PFSK-1 (cell line): ENCODE measurements around the gene MCOLN1.

ENCODE experiments used
- FOXP2 ChIP-seq: optimal IDR thresholded peaks from 2 replicates; pipeline ENCODE3; 2011; ENCODE audit warnings: borderline replicate concordance, control low read depth, inconsistent platforms; ENCODE audit not compliant: insufficient read depth; ENCODE audit errors: extremely low read length, extremely low read depth
- POLR2AphosphoS5 ChIP-seq: IDR thresholded peaks from 2 replicates; pipeline ENCODE4 v1.6.1; 2012; ENCODE audit warnings: low read depth, mild to moderate bottlenecking, control low read depth, low read length, moderate library complexity
- SIN3A ChIP-seq: IDR thresholded peaks from 2 replicates; pipeline ENCODE4 v1.6.1; 2012; ENCODE audit warnings: mild to moderate bottlenecking, low read length, moderate library complexity, borderline replicate concordance; ENCODE audit not compliant: insufficient read depth
- TAF1 ChIP-seq: IDR thresholded peaks from 2 replicates; pipeline ENCODE4 v1.6.1; 2012; ENCODE audit warnings: low read length, control low read depth, borderline replicate concordance; ENCODE audit not compliant: insufficient read depth
- TF ChIP-seq, protein P1 (sequence below), 2 experiments: IDR thresholded peaks; 2 replicates each; pipeline versions ENCODE4 v1.6.1 to v1.8.0; 2011 to 2012; ENCODE audit warnings: low read depth in 2 of 2, low read length in 2 of 2, control low read depth in 1 of 2, inconsistent platforms in 1 of 2, mild to moderate bottlenecking in 1 of 2, moderate library complexity in 1 of 2; ENCODE audit not compliant: insufficient read depth in 1 of 2

Gene MCOLN1

DNA sequence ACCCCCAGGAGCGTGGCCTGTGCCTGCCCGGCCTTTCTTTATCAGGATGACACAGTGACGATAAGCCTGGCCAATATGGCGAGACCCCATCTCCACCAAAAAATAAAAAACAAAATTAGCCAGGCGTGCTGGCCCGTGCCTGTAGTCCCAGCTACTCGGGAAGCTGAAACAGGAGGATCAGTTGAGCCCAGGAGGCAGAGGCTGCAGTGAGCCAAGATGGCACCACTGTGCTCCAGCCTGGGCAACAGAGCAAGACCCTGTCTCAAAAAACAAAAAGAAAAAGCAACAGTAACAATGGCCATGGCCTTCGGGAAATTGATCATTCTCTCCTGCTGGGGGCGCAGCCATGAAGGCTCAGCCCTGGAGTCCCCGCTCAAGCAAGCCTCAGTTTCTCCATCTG, 44.7 kb upstream of the MCOLN1 start:
- TF ChIP-seq TAF1 = no peak
- TF ChIP-seq, protein P1, sequence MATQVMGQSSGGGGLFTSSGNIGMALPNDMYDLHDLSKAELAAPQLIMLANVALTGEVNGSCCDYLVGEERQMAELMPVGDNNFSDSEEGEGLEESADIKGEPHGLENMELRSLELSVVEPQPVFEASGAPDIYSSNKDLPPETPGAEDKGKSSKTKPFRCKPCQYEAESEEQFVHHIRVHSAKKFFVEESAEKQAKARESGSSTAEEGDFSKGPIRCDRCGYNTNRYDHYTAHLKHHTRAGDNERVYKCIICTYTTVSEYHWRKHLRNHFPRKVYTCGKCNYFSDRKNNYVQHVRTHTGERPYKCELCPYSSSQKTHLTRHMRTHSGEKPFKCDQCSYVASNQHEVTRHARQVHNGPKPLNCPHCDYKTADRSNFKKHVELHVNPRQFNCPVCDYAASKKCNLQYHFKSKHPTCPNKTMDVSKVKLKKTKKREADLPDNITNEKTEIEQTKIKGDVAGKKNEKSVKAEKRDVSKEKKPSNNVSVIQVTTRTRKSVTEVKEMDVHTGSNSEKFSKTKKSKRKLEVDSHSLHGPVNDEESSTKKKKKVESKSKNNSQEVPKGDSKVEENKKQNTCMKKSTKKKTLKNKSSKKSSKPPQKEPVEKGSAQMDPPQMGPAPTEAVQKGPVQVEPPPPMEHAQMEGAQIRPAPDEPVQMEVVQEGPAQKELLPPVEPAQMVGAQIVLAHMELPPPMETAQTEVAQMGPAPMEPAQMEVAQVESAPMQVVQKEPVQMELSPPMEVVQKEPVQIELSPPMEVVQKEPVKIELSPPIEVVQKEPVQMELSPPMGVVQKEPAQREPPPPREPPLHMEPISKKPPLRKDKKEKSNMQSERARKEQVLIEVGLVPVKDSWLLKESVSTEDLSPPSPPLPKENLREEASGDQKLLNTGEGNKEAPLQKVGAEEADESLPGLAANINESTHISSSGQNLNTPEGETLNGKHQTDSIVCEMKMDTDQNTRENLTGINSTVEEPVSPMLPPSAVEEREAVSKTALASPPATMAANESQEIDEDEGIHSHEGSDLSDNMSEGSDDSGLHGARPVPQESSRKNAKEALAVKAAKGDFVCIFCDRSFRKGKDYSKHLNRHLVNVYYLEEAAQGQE (IDR thresholded peaks at IDR 0.05; ENCODE audit: insufficient read depth in 1 of 2, low read depth in 2 of 2, low read length in 2 of 2) = no peak
- no peak for TF ChIP-seq FOXP2
- TF ChIP-seq SIN3A = no peak
- TF ChIP-seq POLR2AphosphoS5 = no peak

DNA sequence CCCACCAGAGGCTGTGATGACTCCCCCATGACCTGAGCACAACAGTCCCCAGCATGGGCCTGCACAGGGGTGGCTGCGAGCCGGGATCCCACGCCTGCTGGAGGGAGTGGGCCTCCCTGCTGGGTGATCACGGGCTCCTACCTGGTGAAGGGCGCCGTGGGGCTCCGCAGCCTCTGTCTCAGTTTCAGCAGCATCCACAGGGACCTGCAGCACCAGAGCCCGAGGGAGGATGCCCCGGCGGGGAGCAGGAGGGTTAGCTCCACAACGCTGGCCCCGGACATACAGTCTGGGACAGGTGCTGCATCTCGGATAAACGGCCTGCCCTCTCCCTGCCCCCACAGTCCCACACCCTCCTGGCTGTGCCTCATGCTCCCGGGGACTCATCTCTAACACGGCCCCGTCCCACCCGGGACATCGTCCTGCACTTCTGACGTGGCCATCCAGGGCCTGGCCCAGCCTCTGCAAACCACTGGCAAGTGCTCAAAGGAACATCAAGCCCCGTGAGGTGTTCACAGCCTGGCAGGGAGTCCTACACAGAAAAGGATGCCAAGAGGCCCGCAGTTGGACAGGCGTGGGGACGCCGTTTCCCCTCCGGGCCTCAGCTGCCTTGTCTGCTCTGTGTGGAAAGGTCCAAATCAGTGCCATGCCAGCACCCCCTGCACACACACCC, 44.1 kb upstream of the MCOLN1 start:
- no peak for TF ChIP-seq TAF1

DNA sequence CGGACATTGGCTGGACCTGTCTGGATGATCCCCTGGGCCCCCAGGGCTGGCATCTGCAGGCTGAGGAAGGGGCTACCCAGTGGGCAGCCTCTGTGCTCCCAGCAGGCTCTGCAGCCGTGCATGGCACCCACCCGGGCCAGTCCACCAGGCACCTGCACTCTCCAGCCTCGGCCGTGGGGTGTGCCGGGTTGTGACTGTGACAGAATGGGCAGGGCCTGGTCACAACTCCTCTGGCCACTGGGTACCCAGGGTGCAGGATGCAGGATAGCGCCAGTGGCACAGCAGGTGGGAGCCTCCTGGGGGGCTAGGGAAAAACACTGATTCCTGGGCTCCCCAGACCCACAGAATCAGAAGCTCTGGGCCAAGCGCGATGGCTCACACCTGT, 43.6 kb upstream of the MCOLN1 start:
- TF ChIP-seq, protein P1 (IDR thresholded peaks at IDR 0.05; ENCODE audit: insufficient read depth in 1 of 2, low read depth in 2 of 2, low read length in 2 of 2) = no peak
- no peak for TF ChIP-seq TAF1
- no peak for TF ChIP-seq SIN3A
- no peak for TF ChIP-seq POLR2AphosphoS5
- TF ChIP-seq FOXP2 = no peak

- TF ChIP-seq TAF1 = no peak
Measured at GRCh38 chr19:7480222-7480969, 42.0 kb upstream of the MCOLN1 start.

DNA sequence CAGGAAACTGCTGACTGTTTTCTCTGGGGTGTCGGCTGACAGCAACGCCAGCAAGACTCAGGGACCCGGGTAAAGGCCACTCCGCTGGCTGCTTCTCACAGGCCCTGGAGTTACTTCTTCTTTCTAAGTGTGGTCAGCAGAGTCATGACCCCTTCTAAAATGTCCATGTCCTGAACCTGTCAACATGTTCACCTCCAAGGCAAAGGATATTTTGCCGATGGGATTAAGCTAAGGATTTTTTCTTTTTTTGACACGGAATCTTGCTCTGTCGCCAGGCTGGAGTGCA, 41.5 kb upstream of the MCOLN1 start:
- no peak for TF ChIP-seq SIN3A
- no peak for TF ChIP-seq FOXP2
- TF ChIP-seq TAF1 = no peak
- TF ChIP-seq, protein P1 (IDR thresholded peaks at IDR 0.05; ENCODE audit: insufficient read depth in 1 of 2, low read depth in 2 of 2, low read length in 2 of 2) = no peak
- no peak for TF ChIP-seq POLR2AphosphoS5

DNA sequence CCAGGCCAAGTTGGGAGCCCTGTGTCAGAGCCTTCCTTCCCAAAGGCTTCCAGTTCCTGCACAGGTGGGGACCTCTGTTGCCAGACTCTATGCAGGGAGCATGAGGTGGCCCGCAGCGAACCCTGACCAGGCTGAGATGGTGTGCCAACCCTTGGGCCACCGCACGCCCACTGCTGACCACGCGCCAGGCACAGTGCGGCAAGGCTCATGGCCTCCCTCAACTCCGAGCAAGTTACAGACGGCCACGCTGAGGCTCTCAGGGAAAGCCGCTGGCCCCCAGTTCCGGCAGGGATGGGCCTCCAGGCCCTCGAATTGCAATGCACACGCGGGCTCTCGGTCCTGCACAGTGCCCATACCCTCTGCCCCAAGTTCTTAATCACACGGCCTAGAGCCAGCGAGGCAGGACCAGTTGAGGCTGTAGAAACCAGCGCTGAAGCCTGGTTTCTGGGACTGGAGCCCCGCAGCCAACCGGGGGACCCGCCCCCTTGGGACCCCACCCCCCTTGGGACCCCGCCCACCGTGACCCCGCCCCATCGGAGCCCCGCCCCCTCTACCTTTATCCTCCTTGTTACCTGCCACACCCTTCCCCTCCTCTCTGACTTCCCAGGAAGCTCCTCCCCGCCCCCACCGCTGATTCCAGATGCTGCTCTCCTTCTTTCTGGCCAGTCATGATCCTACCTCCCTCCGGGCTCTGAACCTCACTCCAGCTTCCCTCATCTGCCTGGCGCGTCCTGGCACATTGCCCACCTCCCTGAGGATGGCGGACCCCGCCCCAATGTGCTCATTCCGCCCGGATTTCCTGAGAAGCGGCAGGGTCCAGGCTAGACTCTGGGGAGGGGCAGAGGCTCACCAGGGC, 39.6 kb upstream of the MCOLN1 start:
- no peak for TF ChIP-seq FOXP2
- TF ChIP-seq TAF1 = no peak
- TF ChIP-seq, protein P1 (IDR thresholded peaks at IDR 0.05; ENCODE audit: insufficient read depth in 1 of 2, low read depth in 2 of 2, low read length in 2 of 2) = no peak
- TF ChIP-seq POLR2AphosphoS5 = no peak
- no peak for TF ChIP-seq SIN3A
